Cardiac septum (tissue), 1 donor: ENCODE data around the gene RNH1. TPM values are rescaled to one million over a fixed set of nuclear protein-coding genes. Genes with fewer than 3 reads are reported as not detected.
A peak's percentile ranks its signal among the peaks of the same experiment; 100 is the strongest.

ENCODE experiments used
- DNase-seq: peaks from one replicate; pipeline ENCODE4 v3.0.0-alpha.2; 2020; ENCODE audit warnings: low spot score
- intact Hi-C: fragments of 100-400 bp; cut with DNase I; formaldehyde crosslinking; loops from one replicate; pipeline ENCODE4 v1.14.0; 2022
- long read RNA-seq: library from polyadenylated mRNA; unstranded; transcript quantifications from one replicate; pipeline ENCODE4 v2.0.0, GENCODE V29; 2021
- total RNA-seq: library from RNA; stranded (reverse); fragmentation: NEBNext Ultra II Directional; extraction: Animal tissue kit (Norgen Biotek cat#: 25700); gene quantifications from one replicate; pipeline ENCODE4 v1.2.1, GENCODE V29; 2021
- donor health status: DM: no; HTN: no; CAD: no.

Gene RNH1
- 158 TPM for total RNA-seq
- long read RNA-seq, transcript RNH1-224 (9 exons, 2,973 nt): minor isoform, 21 of 602 reads
- long read RNA-seq, transcript RNH1-203 (10 exons, 1,722 nt): minor isoform, 147 of 602 reads
- long read RNA-seq, transcript RNH1-202 (10 exons, 1,791 nt): major isoform, 176 of 602 reads
- long read RNA-seq, transcript RNH1-205 (11 exons, 2,014 nt): minor isoform, 23 of 602 reads
- long read RNA-seq, partial matches to known transcripts: 90 of 602 reads
- long read RNA-seq, other reads (novel, unspliced or antisense): 121 of 602 reads

DNA sequence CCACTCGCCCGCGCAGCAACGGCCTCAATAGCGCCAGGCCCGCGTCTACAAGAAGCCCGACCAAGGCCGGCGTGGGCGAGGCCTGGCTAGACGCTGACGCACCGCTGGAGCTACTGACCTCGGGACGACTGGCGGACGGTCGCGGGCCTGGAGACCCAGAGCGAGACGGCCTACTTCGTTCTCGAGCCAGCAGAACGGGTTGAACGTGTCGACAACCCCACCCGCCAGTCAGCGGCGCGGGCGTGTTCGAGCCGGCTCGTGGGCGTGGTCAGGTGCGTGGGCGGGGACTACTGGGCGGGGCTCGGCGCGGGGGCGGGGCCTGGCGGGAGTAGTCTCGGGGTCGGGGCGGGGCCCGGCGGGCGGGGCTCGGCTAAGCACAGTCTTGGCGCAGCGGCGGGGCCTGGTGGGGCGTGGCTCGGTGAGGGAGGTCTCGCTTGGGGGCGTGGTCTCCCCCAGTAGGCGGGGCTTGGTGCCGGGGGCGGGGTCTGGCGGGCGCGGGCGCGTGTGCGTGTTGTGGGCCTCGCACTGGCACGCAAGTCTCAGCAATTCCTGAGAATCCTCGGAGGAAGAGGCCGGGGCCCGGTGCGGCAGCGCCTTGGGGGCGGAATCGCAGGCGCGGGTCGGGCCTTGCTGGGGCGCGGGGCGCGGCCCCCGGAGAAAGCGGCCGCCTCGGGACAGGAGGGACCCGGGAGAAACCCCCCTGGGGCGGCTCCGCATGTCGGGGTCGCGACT is at the start of gene RNH1:
Gene RNH1 (minus strand): TSS at position 248 of the 732 bp plus-strand sequence. CDS start 5,080 bp downstream, outside the sequence.
- intact Hi-C loops: loop anchor here (2.0 to 10.0 kb wide), 3 partner anchors 56 to 272 kb away; partner anchors contain the start of genes PSMD13, PTDSS2 and SIRT3
- peak; percentile 100 for DNase-seq

DNA sequence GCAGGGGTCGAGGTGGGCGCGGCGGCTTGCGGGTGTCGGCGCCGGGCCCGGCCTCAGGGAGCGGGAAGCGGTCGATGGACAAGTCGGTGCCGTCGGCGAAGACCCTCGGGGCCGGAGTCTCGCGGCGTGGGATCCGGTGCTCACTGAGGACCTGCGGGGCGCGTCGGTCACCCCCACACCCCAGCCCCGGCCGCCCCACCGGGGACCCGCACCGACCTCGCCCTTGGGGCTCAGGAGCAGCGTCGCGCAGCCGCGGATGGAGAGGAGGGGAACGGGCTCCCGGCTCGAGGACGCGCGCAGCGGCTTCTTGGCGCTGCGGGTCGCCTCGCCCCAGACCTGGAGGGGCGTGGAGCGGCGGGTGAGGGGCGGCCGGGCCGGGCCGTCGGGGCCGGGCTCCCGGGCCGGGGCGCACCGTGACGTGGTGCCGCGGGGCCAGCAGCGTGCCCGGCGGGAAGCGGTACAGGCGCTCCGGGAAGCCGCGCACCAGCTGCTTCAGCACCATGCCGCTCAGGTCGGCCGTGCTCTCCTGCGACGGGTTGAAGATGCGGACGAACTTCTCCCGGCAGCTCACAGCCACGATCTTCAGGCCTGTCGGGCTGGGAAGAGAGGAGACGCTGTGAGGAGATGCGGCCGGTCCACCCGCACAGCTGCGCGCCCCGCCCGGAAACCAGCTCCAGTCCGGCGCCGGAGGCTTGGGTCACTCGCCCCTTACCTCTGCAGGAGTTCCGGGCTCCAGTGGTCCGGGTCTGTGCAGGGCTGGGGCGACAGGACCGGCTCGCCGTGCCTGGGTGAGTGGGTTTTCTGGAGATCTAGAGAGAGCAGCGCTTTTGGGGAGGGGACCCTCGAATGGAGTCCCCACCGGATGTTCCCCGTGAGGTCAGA is 49.0 kb upstream of the RNH1 start:
- intact Hi-C loops: loop anchor here (2.0 kb wide), 1 partner anchor 173 kb away; no protein-coding TSS in a partner anchor
- DNase-seq: no peak

DNA sequence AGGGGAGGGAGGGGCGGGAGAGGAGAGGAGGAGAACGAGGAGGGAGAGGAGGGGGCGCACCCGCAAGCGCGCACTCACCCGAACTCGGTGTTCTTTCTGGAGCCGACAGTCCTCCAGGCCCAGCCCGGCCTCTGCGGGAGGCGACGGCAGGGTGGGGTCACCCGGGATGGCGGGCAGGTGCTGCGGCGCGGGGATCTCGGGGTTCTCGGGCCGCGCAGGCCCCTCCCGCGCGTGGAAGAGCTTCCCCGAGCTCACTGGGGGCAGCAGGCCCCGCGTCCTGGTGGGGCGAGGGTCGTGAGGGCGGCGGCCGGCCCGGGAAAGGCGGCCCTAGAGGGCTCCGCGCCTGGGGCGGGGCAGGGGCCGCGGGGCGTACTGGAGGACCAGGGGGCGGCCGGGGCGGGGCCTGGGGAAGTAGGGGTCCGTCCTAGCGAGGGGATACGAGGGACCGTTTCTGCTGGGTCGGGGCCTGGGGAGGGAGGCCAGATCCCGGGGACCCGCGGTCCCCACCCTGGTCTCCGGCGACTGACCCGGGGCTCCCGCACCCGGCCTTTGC is 48.3 kb upstream of the RNH1 start:
- intact Hi-C loops: no loop called here
- DNase-seq: no peak

DNA sequence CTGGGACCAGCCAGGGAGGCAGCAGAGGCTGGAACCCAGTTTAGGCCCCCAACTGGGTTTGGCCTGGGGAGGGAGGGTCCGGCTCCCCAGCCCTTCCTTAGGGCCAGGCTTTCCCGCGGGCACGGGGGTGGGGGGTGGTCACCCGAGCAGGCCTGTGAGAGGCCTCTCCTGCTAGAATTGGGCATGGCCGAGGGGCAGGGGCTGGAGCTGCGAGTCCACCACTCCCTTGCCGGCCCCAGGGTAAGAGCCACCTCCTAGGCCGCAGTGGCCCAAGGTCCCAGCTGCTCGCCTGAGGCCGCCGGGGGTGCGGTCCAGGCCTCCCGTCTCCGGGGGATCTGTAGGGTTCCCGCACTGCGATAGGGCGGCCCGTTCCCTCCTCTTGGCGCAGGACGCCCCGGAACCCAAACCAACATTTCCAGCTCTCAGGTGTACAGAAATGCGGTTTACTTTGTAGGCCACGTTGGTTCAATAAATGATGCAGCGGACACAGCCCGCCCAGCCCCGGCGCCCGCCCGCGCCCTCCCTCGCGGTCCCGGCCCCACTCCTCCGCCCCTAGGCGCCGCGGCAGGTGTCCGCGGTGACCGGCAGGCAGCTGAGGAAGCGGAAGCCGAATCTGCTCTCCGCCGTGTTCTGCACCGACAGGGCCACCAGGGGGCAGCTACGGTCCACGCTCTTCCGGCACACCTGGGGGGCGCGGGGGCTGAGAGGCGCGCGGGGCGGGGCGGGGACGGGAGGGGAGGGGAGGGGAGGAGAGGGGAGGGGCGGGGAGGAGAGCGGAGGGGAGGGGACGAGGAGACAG is 47.6 kb upstream of the RNH1 start:
- intact Hi-C loops: no loop called here

DNA sequence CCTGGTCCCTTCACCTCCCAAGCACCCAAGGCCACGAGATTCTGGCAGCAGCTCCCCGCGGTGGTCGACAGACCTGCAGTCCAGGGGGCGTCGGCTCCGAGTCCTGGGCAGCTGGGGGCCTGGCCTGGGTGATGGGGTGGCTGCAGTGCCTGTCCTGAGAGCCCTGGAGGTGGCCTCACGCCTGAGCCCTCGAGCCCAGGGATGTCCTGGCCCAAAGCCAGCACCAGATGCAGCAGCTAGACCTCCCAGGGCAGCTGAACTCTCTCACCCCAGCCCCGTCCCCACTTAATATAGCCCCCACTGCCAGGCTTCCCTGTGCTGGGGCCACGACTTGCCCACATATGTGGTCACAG is 46.9 kb upstream of the RNH1 start:
- DNase-seq: no peak
- intact Hi-C loops: no loop called here

More for the DNA sequence above, 47.6 kb upstream of the RNH1 start:
- peak; percentile 88 for DNase-seq

DNA sequence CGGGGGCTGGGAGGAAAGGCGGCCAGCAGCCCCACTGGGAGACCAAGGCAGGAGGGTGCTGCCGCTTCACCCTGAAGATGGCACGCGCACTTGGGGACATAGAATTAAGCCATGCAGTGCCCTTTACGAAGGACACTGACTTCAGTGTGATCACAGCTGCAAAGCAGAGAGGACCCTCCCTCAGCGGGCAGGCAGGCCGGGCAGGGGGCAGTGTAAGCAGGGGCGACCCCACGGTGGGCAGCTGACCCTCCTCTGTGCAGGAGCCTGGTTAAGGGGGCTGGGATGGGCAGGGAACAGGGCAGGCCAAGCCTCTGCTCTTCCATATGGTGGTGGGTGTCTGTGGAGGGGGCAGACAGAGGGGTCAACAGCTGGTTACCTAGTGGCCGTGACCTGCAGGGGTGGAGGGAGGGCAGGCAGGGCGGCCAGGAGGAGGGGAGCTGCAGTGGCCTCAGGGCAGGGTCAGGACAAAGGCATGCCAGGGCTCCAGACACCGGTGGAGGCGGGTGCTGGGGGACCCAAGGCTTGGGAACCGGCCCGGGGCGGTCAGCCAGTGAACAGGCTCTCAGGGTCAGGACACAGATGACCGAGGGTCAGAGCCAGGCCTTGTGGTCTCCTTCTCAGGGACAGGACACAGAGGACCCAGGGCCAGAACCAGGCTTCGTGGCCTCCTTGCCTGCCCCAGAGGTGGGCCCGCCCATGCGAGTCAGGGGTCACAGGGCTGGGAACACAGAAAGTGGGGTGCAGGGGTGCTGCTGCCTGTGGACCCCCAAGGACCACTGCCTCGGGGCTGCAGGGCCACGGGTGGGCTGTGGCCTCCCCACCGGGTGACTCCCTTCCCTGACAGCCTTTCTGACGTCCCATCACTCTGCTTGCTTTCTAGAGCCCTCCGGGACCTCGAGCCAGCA is 46.3 kb upstream of the RNH1 start:
- DNase-seq: no peak
- intact Hi-C loops: no loop called here

DNA sequence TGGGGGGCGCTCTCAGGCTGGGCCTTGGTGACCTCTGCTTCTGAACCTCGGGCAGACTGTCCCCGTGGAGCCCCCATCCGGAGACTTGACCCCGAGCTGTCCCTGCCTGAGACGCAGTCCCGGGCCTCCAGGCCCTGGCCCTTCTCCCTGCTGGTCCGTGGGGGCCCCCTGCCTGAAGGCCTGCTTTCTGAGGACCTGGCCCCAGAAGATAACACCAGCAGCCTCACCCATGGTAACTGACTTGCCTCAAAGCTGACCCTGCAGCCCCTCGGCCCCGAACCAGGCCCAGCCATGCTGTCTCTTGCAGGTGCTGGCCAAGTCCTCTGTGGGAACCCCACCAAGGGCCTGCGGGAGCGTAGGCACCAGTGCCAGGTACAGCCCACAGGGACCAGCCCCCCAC is 44.6 kb upstream of the RNH1 start:
- no peak for DNase-seq
- intact Hi-C loops: no loop called here

DNA sequence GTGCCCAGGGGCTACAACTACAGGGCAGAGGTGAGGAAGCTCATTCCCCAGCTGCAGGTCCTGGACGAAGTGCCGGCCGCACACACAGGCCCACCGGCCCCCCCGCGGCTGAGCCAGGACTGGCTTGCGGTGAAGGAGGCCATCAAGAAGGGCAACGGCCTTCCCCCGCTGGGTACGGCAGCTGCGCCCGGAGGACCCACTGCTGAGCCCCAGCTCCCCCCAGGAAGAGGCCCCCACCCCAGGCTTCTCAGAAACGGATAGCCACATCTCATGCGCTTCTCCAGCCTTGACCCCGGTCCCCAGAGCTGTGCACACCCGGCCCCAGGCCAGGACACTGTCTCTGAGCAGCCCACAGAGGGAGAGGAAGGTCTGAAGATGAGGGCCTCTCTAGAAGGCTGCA is 44.1 kb upstream of the RNH1 start:
- intact Hi-C loops: no loop called here
- DNase-seq: no peak

DNA sequence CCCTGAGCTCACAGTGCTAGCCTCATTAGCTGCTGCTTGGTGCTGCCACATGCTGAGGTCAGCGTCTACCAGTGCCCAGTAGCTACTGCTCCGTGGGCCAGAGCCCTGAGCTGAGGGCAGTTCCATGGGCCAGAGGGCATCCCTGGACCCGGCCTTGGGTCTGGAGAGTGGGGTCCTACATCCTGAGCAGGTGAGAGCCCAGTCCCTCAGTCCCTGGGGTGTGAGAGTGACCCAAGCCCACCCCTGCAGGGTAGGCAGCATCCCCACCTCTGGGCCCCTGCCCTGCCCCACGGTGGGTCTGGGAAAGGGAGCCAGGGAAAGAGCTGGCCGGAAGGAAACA is 43.7 kb upstream of the RNH1 start:
- no peak for DNase-seq
- intact Hi-C loops: no loop called here

DNA sequence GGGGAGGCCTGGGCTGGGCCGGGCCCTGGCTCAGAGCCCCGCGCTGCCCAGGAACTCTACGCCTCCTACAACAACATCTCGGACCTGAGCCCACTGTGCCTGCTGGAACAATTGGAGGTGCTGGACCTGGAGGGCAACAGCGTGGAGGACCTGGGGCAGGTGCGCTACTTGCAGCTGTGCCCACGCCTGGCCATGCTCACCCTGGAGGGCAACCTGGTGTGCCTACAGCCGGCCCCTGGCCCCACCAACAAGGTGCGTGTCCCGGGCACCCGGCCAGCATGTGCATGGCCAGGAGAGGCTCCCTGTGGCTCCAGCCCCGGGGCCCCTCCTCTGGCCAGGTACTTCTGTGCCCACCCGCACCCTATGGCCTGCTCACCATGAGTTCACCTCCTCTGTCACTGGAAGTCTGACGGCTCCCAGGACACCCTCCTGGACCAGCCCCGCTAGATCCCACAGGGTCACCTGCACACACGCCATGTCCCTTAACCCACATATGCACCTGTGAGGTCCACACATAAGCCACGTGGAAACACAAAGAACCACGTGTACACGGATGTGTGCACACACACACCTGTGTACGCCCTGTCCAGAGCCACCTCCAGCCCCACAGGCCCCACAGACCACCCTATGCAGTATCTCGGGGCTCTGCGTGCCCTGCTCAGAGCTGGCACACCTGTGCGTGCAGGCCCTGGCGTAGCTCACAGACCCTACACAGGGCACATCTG is 43.1 kb upstream of the RNH1 start:
- DNase-seq: no peak
- intact Hi-C loops: no loop called here

DNA sequence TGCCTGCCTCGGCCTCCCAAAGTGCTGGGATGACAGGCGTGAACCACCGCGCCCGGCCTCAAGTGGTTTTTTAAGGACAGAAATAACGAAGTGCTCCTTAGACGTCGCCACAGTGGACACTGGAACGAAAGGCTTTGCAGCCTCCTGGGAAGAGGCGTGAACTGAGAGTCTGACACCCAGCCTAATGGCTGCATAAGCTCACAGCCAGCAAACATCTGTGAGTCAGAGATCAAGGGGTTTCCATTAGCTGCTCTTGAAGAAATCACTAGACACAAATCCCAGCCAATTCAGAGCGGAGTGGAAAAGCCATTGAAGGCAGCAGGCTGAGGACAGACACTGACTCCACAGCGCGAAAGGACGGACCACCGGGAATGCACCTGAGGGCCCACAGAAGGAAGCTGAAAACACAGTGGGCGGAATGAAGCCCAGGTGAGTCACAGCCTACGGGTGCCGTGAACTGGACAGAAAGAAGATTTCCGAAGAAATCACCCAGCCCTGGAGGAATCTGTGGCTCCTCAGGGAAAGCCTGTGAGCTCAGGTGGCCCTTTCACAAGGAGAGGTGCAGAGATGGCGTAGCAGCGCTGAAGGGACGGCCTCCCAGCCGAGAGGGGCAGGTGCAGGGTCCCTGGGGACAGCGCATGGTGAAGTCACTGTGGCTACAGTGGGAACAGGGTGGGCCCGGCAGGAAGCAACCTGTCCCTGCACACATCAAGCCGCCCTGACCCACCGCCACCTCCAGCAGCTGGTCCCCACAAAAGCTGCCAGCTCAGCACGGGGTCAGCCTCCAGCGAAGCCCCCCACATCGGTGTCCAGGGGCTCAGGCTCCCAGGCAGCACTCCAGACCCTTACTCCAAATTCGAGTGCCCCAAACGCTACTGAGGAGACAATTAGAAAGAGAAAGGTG is 41.9 kb upstream of the RNH1 start:
- DNase-seq: no peak
- intact Hi-C loops: no loop called here

DNA sequence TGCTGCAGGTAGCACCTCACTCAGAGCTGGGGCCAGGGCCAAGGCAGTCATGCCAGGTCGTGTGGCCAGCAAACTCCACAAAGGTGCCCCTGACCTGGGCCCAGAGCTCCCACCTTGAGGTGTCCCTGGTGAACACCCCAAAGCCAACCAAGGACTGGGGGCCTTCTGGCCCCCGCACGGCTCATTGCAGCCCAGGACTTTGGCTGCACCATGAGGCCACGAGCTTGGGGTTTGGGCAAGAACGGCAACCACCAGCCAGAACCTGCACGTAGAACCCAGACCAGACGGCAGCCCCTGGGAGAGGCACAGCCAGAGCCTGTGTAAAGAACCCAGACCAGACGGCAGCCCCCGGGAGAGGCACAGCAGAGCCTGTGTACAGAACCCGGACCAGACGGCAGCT is 38.1 kb upstream of the RNH1 start:
- no peak for DNase-seq
- intact Hi-C loops: no loop called here

DNA sequence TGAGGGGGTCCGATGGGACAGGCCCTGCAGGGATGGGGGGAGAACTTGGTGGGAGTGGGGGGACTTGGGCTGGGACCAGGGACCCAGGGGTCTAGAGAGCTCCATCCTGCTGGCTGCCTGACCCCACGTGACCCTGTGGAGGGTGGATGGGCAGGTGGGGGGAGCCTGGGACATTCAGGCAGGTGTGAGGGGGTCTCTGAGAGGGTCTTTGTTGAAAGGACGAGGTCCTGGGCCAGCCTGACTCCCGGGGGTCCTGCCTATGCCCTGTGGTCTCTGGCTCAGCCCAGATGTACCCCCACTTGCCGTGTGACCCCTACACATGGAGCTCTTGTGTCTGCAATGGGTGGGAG is 37.8 kb upstream of the RNH1 start:
- DNase-seq: no peak
- intact Hi-C loops: no loop called here

DNA sequence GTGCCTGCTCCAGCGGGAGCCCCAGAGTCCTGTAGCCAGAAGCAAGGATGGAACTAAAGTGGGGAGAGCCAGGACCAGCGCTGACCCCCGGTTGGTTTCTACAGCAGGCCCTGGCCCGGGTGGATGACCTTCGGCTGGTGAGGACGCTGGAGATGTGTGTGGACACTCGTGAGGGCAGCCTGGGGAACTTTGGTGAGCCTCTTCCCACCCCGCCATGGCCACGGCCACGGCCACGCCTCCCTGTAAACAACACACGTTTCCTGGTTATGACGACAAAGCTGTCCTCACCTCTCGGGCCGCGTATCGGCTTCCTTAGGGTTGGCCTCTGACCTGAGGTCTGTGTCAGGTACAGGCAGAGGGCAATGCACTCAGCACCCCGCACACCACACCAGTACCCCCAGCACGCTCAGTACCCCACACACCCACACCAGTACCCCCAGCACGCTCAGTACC is 34.4 kb upstream of the RNH1 start:
- DNase-seq: no peak
- intact Hi-C loops: no loop called here

DNA sequence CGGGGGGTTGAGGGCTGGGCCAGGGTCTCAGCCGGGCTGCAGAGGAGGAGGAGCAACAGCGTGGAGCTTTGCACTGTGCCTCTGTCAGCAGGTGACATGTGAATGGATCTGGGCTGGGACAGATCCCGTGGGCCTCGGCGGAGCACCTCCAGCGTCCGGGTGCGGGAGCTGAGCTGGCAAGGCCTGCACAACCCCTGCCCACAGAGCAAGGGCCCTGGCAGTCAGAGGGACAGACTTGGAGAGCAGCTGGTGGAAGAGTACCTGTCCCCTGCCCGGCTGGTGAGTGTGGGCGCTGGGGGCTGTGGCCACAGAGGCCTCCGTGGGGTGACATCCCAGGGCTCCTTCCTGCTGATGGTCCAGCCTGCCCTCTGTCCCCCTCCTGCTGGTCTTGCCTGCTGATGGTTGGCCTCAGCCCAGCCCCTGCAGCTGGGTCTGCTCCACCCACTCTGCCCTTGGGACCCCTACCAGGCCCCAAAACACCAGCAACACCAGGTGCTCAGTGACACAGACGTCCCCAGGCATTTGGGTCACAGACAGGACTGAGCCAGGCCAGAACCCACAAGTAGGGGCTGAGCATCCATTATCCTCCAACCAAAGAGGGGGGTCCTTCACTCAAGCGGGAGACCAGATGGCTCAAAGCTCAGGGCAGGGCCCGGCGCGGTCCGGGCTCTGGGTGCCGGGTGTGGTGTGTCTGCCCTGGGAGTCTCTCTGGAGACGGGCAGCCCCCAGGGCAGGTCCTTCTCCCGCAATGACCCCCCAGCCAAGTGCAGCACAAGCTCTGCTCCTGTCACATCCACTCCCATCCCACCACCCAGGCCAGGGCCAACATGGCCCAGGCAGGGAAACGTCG is 33.8 kb upstream of the RNH1 start:
- DNase-seq: no peak
- intact Hi-C loops: no loop called here

DNA sequence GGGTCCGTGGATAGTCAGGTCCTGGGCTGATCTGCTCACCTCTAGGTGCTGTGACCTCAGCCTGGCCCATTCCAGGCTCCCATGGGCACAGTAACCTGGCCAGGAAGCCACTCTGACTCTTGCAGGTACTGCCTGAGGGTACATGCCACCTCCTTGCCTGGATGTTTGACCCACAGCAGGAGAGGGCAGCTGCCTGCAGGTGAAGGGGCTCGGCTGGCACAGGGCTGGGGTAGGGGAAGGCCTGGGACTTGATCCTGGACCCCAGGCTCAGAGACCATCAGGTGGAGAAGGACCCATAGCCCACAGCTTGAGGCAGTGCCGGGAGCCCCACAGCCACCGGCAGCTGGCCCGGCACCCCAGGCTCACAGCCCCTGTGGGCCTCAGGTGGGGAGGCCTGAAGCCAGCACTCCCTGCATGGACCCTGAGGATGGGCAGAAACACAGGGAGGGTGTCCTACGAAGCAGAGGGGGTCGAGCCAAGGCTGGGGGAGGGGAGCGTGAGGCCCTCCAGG is 33.0 kb upstream of the RNH1 start:
- no peak for DNase-seq
- intact Hi-C loops: no loop called here
